ENCODE results near the gene KLHL35.

KLHL35 gene

GRCh38 chr11:75399344-75400145, 33.5 kb downstream of the KLHL35 start, which contains the start of gene RPS3:
Gene RPS3 (plus strand): TSS chr11:75399518. CDS start chr11:75399548, 30 bp downstream.
- ChIA-PET POLR2A (interaction anchor here (0.5 to 2.1 kb wide), 5 partner anchors 12 to 163 kb away, joined by 3 to 7 read pairs (median 3); partner anchors contain the start of genes GDPD5 and SERPINH1), CTCF (interaction anchor here (1.2 to 3.9 kb wide), 6 partner anchors 9 to 120 kb away, joined by 4 to 17 read pairs (median 6); no protein-coding TSS in a partner anchor)
- DNase-seq (ENCODE audit: extremely low spot score) = peak; percentile 93
- TF ChIP-seq CTCF (IDR thresholded peaks at IDR 0.05; ENCODE audit: control extremely low read depth, extremely low read depth, low read depth, missing control alignments) = peak; percentile 13

- CTCF ChIA-PET = interaction anchor here (0.9 to 2.9 kb wide), 3 partner anchors 9 to 14 kb away, joined by 3 to 17 read pairs (median 12); no protein-coding TSS in a partner anchor
- POLR2A ChIA-PET = interaction anchor here (1.0 kb wide), 1 partner anchor 13 kb away, joined by 3 read pairs; no protein-coding TSS in a partner anchor
- DNase-seq (ENCODE audit: extremely low spot score) = no peak
- no peak for TF ChIP-seq CTCF (IDR thresholded peaks at IDR 0.05; ENCODE audit: control extremely low read depth, extremely low read depth, low read depth, missing control alignments)
These were observed 34.1 kb downstream of the KLHL35 start for GRCh38 chr11:75398906-75399305.

GRCh38 chr11:75394085-75394840, 38.7 kb downstream of the KLHL35 start:
- TF ChIP-seq CTCF (IDR thresholded peaks at IDR 0.05; ENCODE audit: control extremely low read depth, extremely low read depth, low read depth, missing control alignments) = no peak
- ChIA-PET POLR2A (interaction anchor here (0.7 kb wide), 1 partner anchor 9 kb away, joined by 3 read pairs; no protein-coding TSS in a partner anchor), CTCF (interaction anchor here (0.7 to 1.3 kb wide), 2 partner anchors 9 to 13 kb away, joined by 3 to 4 read pairs; no protein-coding TSS in a partner anchor)
- no peak for DNase-seq (ENCODE audit: extremely low spot score)

GRCh38 chr11:75389925-75390324, 43.1 kb downstream of the KLHL35 start:
- TF ChIP-seq CTCF (IDR thresholded peaks at IDR 0.05; ENCODE audit: control extremely low read depth, extremely low read depth, low read depth, missing control alignments) = no peak
- DNase-seq (ENCODE audit: extremely low spot score) = no peak
- CTCF ChIA-PET = interaction anchor here (0.9 to 13.5 kb wide), 9 partner anchors 12 to 249 kb away, joined by 3 to 224 read pairs (median 12); partner anchors contain the start of gene GDPD5
- POLR2A ChIA-PET = no interaction called here

- no peak for DNase-seq (ENCODE audit: extremely low spot score)
- ChIA-PET CTCF (interaction anchor here (0.9 to 13.5 kb wide), 18 partner anchors 8 to 248 kb away, joined by 3 to 224 read pairs (median 6); partner anchors contain the start of gene GDPD5), POLR2A (no interaction called here)
- TF ChIP-seq CTCF (IDR thresholded peaks at IDR 0.05; ENCODE audit: control extremely low read depth, extremely low read depth, low read depth, missing control alignments) = no peak
These were observed 43.8 kb downstream of the KLHL35 start for GRCh38 chr11:75389276-75389605.
